Upper lobe of left lung (tissue), 6 donors: Measurements from ENCODE around the gene TBC1D8. TPM values are rescaled to one million over a fixed set of nuclear protein-coding genes. Genes with fewer than 3 reads are reported as not detected.

Experiments used
- ATAC-seq, 2 donors: fragments of 200-7000 bp; cut with Tn5 transposase; one replicate each; pipeline ENCODE4 v1.9.1; 2022; ENCODE audit warnings: mild to moderate bottlenecking in 2 of 2, moderate library complexity in 2 of 2; ENCODE audit not compliant: low FRiP score in 2 of 2
- DNase-seq, 2 donors: peaks; one replicate each; pipeline ENCODE4 v3.0.0-alpha.2; 2019 to 2020
- H3K27ac ChIP-seq, 4 donors: fragments of 200-600 bp; sonication (generic); one replicate each; pipeline ENCODE4 v1.5.1; 2016 to 2019
- H3K27me3 ChIP-seq, 4 donors: fragments of 200-600 bp; sonication (generic); one replicate each; pipeline ENCODE4 v1.5.1; 2017 to 2019
- H3K36me3 ChIP-seq, 4 donors: fragments of 200-600 bp; sonication (generic); one replicate each; pipeline ENCODE4 v1.5.1; 2016 to 2019
- H3K4me1 ChIP-seq, 4 donors: fragments of 200-600 bp; sonication (generic); one replicate each; pipeline ENCODE4 v1.5.1; 2018 to 2019
- H3K4me3 ChIP-seq, 4 donors: fragments of 200-600 bp; sonication (generic); one replicate each; pipeline ENCODE4 v1.5.1; 2017 to 2019; ENCODE audit warnings: mild to moderate bottlenecking in 2 of 4, moderate library complexity in 1 of 4
- H3K9me3 ChIP-seq, 4 donors: fragments of 200-600 bp; sonication (generic); one replicate each; pipeline ENCODE4 v1.5.1; 2018 to 2019
- CTCF ChIP-seq, 6 experiments: fragments of 450-650 bp in 4 of 6; fragments of 200-600 bp in 2 of 6; sonication (generic) in 2 of 6; IDR thresholded peaks; one replicate each; pipeline ENCODE4 v1.5.1; 2016 to 2019; ENCODE audit warnings: antibody characterized with exemption in 6 of 6
- EP300 ChIP-seq, 4 donors: sonication (generic); formaldehyde crosslinking; IDR thresholded peaks; one replicate each; pipeline ENCODE4 v1.5.1; 2017; ENCODE audit warnings: antibody characterized with exemption in 4 of 4, control low read depth in 2 of 4
- POLR2A ChIP-seq, 4 donors: fragments of 450-650 bp; IDR thresholded peaks; one replicate each; pipeline ENCODE4 v1.5.1; 2016 to 2017; ENCODE audit warnings: antibody characterized with exemption in 4 of 4, mild to moderate bottlenecking in 2 of 4
- POLR2AphosphoS5 ChIP-seq, 2 donors: sonication (generic); formaldehyde crosslinking; IDR thresholded peaks; one replicate each; pipeline ENCODE4 v1.5.1; 2017; ENCODE audit warnings: antibody characterized with exemption in 2 of 2
- WGBS, 2 donors: methylation state at CpG; one replicate each; pipeline ENCODE4 v1.1.5; 2017 to 2018; 5-methylcytosine and 5-hydroxymethylcytosine counted together
- total RNA-seq, 6 donors: library from RNA; depleted of rRNA in 4 of 6; stranded (reverse); fragments of >200 nt in 4 of 6; gene quantifications; one replicate each; pipeline versions ENCODE4 v1.1.0 to v1.2.1, GENCODE V29; 2016 to 2021
- donor health status: DM: no; HTN: no; CAD: no; lungs with moderate emphysema.
- donor health status: DM: no; HTN: yes; CAD: no; lungs with severe emphysema.

Gene TBC1D8
- total RNA-seq, 6 donors from 2014 or later, result 21.0 to 133 (median 56.8) TPM

GRCh38 chr2:101147971-101148370, 3.2 kb downstream of the TBC1D8 start:
- 59 to 78% methylated on average over 2 of the region's 2 CpGs for WGBS, 2 donors
- no peak for TF ChIP-seq POLR2A (IDR thresholded peaks at IDR 0.05)
- no peak for TF ChIP-seq EP300 (IDR thresholded peaks at IDR 0.05)
- TF ChIP-seq POLR2AphosphoS5 (IDR thresholded peaks at IDR 0.05), result no peak
- TF ChIP-seq CTCF (IDR thresholded peaks at IDR 0.05), result no peak
- no peak overlapping the region for H3K4me3 ChIP-seq
- H3K27me3 ChIP-seq, result no peaks in the 10 kb centered on the region
- ATAC-seq (no peak), DNase-seq (no peak)
- H3K27ac ChIP-seq, result peak overlapping the region in 3 of 4 donors; percentile 5 to 94 (median 60)
- peaks cover 17 to 43% (median 31%) of the 10 kb centered on the region in 4 donors for H3K4me1 ChIP-seq
- H3K36me3 ChIP-seq, result no peaks in the 10 kb centered on the region
- H3K9me3 ChIP-seq, result no peaks in the 10 kb centered on the region

GRCh38 chr2:101147062-101147461, 4.1 kb downstream of the TBC1D8 start:
- no peak for DNase-seq
- H3K4me3 ChIP-seq, result no peak overlapping the region
- 89 to 91% methylated on average over 11 of the region's 11 CpGs for WGBS, 2 donors
- ATAC-seq, result no peak
- no peaks in the 10 kb centered on the region for H3K27me3 ChIP-seq
- H3K4me1 ChIP-seq, result peaks cover 8 to 34% (median 23%) of the 10 kb centered on the region in 4 donors
- H3K36me3 ChIP-seq, result no peaks in the 10 kb centered on the region
- TF ChIP-seq CTCF (IDR thresholded peaks at IDR 0.05) (no peak), EP300 (IDR thresholded peaks at IDR 0.05) (no peak), POLR2AphosphoS5 (IDR thresholded peaks at IDR 0.05) (no peak), POLR2A (IDR thresholded peaks at IDR 0.05) (no peak)
- peak overlapping the region in 1 of 4 donors; percentile 94 for H3K27ac ChIP-seq
- no peaks in the 10 kb centered on the region for H3K9me3 ChIP-seq

GRCh38 chr2:101146535-101146934, 4.6 kb downstream of the TBC1D8 start:
- no peaks in the 10 kb centered on the region for H3K9me3 ChIP-seq
- H3K27me3 ChIP-seq, result no peaks in the 10 kb centered on the region
- TF ChIP-seq POLR2AphosphoS5 (IDR thresholded peaks at IDR 0.05), result no peak
- no peak for ATAC-seq
- DNase-seq, result no peak
- H3K36me3 ChIP-seq, result no peaks in the 10 kb centered on the region
- H3K27ac ChIP-seq, result no peak overlapping the region
- H3K4me3 ChIP-seq, result no peak overlapping the region
- peaks cover 4 to 33% (median 19%) of the 10 kb centered on the region in 4 donors for H3K4me1 ChIP-seq
- WGBS, 2 donors, result 77 to 78% methylated on average over 2 of the region's 2 CpGs

GRCh38 chr2:101145406-101145805, 5.8 kb downstream of the TBC1D8 start:
- no peak for DNase-seq
- ATAC-seq, result no peak
- Histone ChIP-seq H3K9me3 (no peaks in the 10 kb centered on the region), H3K27me3 (no peaks in the 10 kb centered on the region), H3K27ac (no peak overlapping the region), H3K4me1 (peaks cover 15 to 37% (median 28%) of the 10 kb centered on the region in 4 donors), H3K4me3 (no peak overlapping the region), H3K36me3 (no peaks in the 10 kb centered on the region)
- TF ChIP-seq EP300 (IDR thresholded peaks at IDR 0.05), result no peak
- WGBS, 2 donors, result 82 to 92% methylated on average over 2 of the region's 2 CpGs

- WGBS, 2 donors, result 100% methylated on average over 2 of the region's 2 CpGs
- no peak overlapping the region for H3K27ac ChIP-seq
- TF ChIP-seq POLR2A (IDR thresholded peaks at IDR 0.05) (no peak), POLR2AphosphoS5 (IDR thresholded peaks at IDR 0.05) (no peak), CTCF (IDR thresholded peaks at IDR 0.05) (no peak)
These were observed 9.0 kb downstream of the TBC1D8 start for GRCh38 chr2:101142163-101142562.

GRCh38 chr2:101140978-101141655, 10.1 kb downstream of the TBC1D8 start:
- ATAC-seq, result no peak
- Histone ChIP-seq H3K27me3 (no peaks in the 10 kb centered on the region), H3K27ac (no peak overlapping the region), H3K9me3 (no peaks in the 10 kb centered on the region), H3K4me3 (no peak overlapping the region), H3K36me3 (no peaks in the 10 kb centered on the region), H3K4me1 (peaks cover 14 to 26% (median 21%) of the 10 kb centered on the region in 4 donors)
- no peak for DNase-seq
- TF ChIP-seq POLR2AphosphoS5 (IDR thresholded peaks at IDR 0.05) (no peak), POLR2A (IDR thresholded peaks at IDR 0.05) (no peak)
- 54 to 61% methylated on average over 7 of the region's 7 CpGs for WGBS, 2 donors

More at GRCh38 chr2:101142163-101142562, 9.0 kb downstream of the TBC1D8 start:
- ATAC-seq, result no peak
- Histone ChIP-seq H3K4me1 (peaks cover 14 to 27% (median 21%) of the 10 kb centered on the region in 4 donors), H3K36me3 (no peaks in the 10 kb centered on the region), H3K4me3 (no peak overlapping the region), H3K27me3 (no peaks in the 10 kb centered on the region), H3K9me3 (no peaks in the 10 kb centered on the region)
- DNase-seq, result no peak
